Endodermal cell (in vitro differentiated cells): ENCODE results near the gene ZYX. TPM values are rescaled to one million over a fixed set of nuclear protein-coding genes. Genes with fewer than 3 reads are reported as not detected.

ENCODE experiments used
- DNase-seq: peaks from one replicate; pipeline ENCODE4 v3.0.0-alpha.2; 2017
- H3K27ac ChIP-seq: 2 replicates; pipeline ENCODE4 v1.5.1; 2013; ENCODE audit warnings: mild to moderate bottlenecking, low read depth, low read length, moderate library complexity
- H3K27me3 ChIP-seq: 2 replicates; pipeline ENCODE4 v1.6.1; 2013; ENCODE audit warnings: mild to moderate bottlenecking, low read length, moderate library complexity; ENCODE audit not compliant: insufficient read depth, control insufficient read depth, poor library complexity, severe bottlenecking
- H3K36me3 ChIP-seq: 2 replicates; pipeline ENCODE4 v1.7.0; 2013; ENCODE audit warnings: mild to moderate bottlenecking, low read length, moderate library complexity; ENCODE audit not compliant: control insufficient read depth, insufficient read depth
- H3K4me1 ChIP-seq: one replicate; pipeline ENCODE4 v1.7.0; 2013; ENCODE audit warnings: low read length; ENCODE audit not compliant: control insufficient read depth, insufficient read depth
- H3K4me3 ChIP-seq: 2 replicates; pipeline ENCODE4 v1.5.1; 2013; ENCODE audit warnings: mild to moderate bottlenecking, low read length, moderate library complexity
- H3K9ac ChIP-seq: 2 replicates; pipeline ENCODE4 v1.6.1; 2013; ENCODE audit warnings: mild to moderate bottlenecking, low read length, moderate library complexity; ENCODE audit not compliant: poor library complexity, severe bottlenecking; ENCODE audit errors: extremely low read depth
- H3K9me3 ChIP-seq: 2 replicates; pipeline ENCODE4 v1.6.1; 2013; ENCODE audit warnings: mild to moderate bottlenecking, low read length, moderate library complexity; ENCODE audit not compliant: control insufficient read depth
- H3K27ac Mint-ChIP-seq: 2 replicates; pipeline ENCODE4 v1.8.0; 2020; ENCODE audit warnings: mixed read lengths
- H3K27me3 Mint-ChIP-seq: 2 replicates; pipeline ENCODE4 v1.8.0; 2021; ENCODE audit warnings: mild to moderate bottlenecking, mixed read lengths; ENCODE audit not compliant: insufficient read depth
- H3K36me3 Mint-ChIP-seq: 2 replicates; pipeline ENCODE4 v1.8.0; 2020; ENCODE audit warnings: low read depth, mixed read lengths
- H3K4me1 Mint-ChIP-seq: 2 replicates; pipeline ENCODE4 v1.8.0; 2020; ENCODE audit warnings: mixed read lengths
- H3K4me3 Mint-ChIP-seq: 2 replicates; pipeline ENCODE4 v1.8.0; 2020; ENCODE audit warnings: mild to moderate bottlenecking, moderate library complexity, mixed read lengths
- H3K9me3 Mint-ChIP-seq: 2 replicates; pipeline ENCODE4 v1.8.0; 2020; ENCODE audit warnings: mild to moderate bottlenecking, mixed read lengths
- CTCF ChIP-seq: fragments of 200-600 bp; sonication (generic); conservative IDR thresholded peaks from 2 replicates; pipeline ENCODE4 v1.5.0; 2021; ENCODE audit warnings: antibody characterized with exemption, mild to moderate bottlenecking
- WGBS, 2 experiments: methylation state at CpG; one replicate each; pipeline versions ENCODE4 v1.1.5 to v1.1.7; 2013; ENCODE audit warnings: missing lambda C conversion rate in 2 of 2, mixed read lengths in 1 of 2; ENCODE audit not compliant: insufficient coverage in 1 of 2, insufficient read length in 1 of 2; 5-methylcytosine and 5-hydroxymethylcytosine counted together
- microRNA-seq: library from miRNA; unstranded; fragments of <30 nt; microRNA quantifications from one replicate; pipeline ENCODE4 v1.2.0, GENCODE V29; 2020; ENCODE audit warnings: borderline microRNAs expressed
- total RNA-seq, 2 donors: library from RNA; stranded (reverse); fragmentation: NEBNext Ultra II Directional in 1 of 2; extraction: Animal tissue kit (Norgen Biotek cat#: 25700) in 1 of 2; gene quantifications; 2 replicates in 1 of 2; 3 replicates in 1 of 2; pipeline ENCODE4 v1.2.1, GENCODE V29; 2021

The ZYX gene
- total RNA-seq, 2 donors from 2014 or later: 127 to 161 TPM

DNA sequence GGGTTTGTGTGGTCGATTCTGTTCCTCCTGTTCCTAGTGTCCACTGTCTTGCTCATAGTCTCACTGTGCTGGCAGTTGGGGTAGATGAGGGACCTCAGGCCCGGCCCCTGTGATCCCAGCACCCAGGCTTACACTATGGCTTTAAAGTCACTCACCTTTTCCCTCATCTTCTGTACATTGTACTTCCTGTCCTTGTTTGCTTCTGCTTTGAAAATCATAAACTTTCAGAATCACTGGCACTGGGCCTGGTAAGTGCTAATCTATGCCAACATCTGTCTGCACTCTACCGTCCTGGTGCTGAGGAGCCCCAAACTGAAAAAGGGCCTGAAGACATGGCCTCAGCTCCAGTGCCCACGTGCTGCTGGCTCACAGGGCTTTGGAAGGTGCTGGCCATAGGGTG, 56.4 kb downstream of the ZYX start:
- no peak overlapping the region for H3K4me3 ChIP-seq
- no peak for TF ChIP-seq CTCF
- H3K4me1 ChIP-seq: no peaks in the 10 kb centered on the region
- no peaks in the 10 kb centered on the region for H3K9me3 Mint-ChIP-seq
- H3K27ac Mint-ChIP-seq: no peak overlapping the region
- H3K27me3 ChIP-seq: no peaks in the 10 kb centered on the region
- DNase-seq: no peak
- H3K27ac ChIP-seq: no peak overlapping the region
- WGBS, 2 experiments: 89 to 100% methylated on average over 1 to 4 of the region's 4 CpGs
- H3K4me1 Mint-ChIP-seq: peaks cover 12% of the 10 kb centered on the region
- H3K27me3 Mint-ChIP-seq: no peaks in the 10 kb centered on the region
- no peaks in the 10 kb centered on the region for H3K36me3 Mint-ChIP-seq
- no peak overlapping the region for H3K4me3 Mint-ChIP-seq
- H3K9me3 ChIP-seq: no peaks in the 10 kb centered on the region
- H3K9ac ChIP-seq: no peak overlapping the region
- H3K36me3 ChIP-seq: no peaks in the 10 kb centered on the region

DNA sequence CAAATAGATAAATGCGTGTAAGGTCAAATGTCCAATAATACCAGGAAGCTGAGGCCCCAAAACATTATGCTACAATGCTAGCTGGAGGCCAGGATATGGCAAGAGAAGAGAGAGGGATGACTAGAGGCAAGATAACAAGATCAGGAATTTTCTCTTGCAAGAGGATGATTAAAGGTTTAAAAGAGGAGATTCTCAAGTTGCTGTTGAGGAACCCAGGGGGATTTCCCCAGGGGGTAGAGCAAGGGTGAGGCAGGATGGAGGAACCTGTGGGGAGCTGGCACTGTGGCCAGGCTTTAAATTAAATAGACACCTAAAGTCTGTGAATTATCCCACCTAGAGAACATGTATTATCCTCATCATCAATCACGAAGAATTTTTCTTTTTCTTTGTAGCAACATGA, 58.7 kb downstream of the ZYX start:
- Mint-ChIP-seq H3K4me1 (peaks cover 12% of the 10 kb centered on the region), H3K36me3 (no peaks in the 10 kb centered on the region), H3K27me3 (no peaks in the 10 kb centered on the region), H3K27ac (no peak overlapping the region), H3K4me3 (no peak overlapping the region), H3K9me3 (no peaks in the 10 kb centered on the region)
- Histone ChIP-seq H3K36me3 (no peaks in the 10 kb centered on the region), H3K4me3 (no peak overlapping the region), H3K9ac (no peak overlapping the region), H3K9me3 (no peaks in the 10 kb centered on the region), H3K27me3 (no peaks in the 10 kb centered on the region), H3K4me1 (no peaks in the 10 kb centered on the region), H3K27ac (no peak overlapping the region)
- WGBS, 2 experiments: 86 to 93% methylated on average over 1 of the region's 2 CpGs
- DNase-seq: no peak
- no peak for TF ChIP-seq CTCF

Small RNAs within 50 kb of the gene (microRNA-seq; reads per million reads assigned to microRNA genes)
- not detected for gene MIR6892

Other genes with a start within 250 kb of the ZYX start
- gene PIP, start 249.3 kb upstream of the ZYX start, total RNA-seq: not detected
- not detected for gene TAS2R39, start 197.9 kb upstream of the ZYX start, total RNA-seq
- gene TAS2R40, start 159.3 kb upstream of the ZYX start, total RNA-seq: not detected
- gene GSTK1, start 117.9 kb upstream of the ZYX start, total RNA-seq: 10 to 100 TPM; 61.1 to 75.0 TPM
- gene TMEM139, start 96.4 kb upstream of the ZYX start, total RNA-seq: 1 to 10 TPM; 1.6 to 2.3 TPM
- gene CASP2, start 93.0 kb upstream of the ZYX start, total RNA-seq: 10 to 100 TPM; 47.9 to 48.3 TPM
- under 1 TPM in 1 of 2 donors, not detected in 1; 0.53 TPM for gene CLCN1, start 65.2 kb upstream of the ZYX start, total RNA-seq
- gene FAM131B, start 18.6 kb upstream of the ZYX start, total RNA-seq: 1 to 10 TPM; 1.9 to 3.6 TPM
- gene EPHA1, start 27.5 kb downstream of the ZYX start, total RNA-seq: 100 to 1,000 TPM in 1 of 2 donors, 10 to 100 TPM in 1; 70.0 to 103 TPM
- gene TAS2R60, start 62.1 kb downstream of the ZYX start, total RNA-seq: under 1 TPM in 1 of 2 donors, not detected in 1; 0.37 TPM
- gene TAS2R41, start 96.5 kb downstream of the ZYX start, total RNA-seq: under 1 TPM in 1 of 2 donors, not detected in 1; 0.59 TPM
- 1 to 10 TPM in 1 of 2 donors, under 1 TPM in 1; 0.35 to 1.9 TPM for gene CTAGE15, start 190.5 kb downstream of the ZYX start, total RNA-seq
- gene TCAF2, start 239.6 kb downstream of the ZYX start, total RNA-seq: under 1 TPM in 1 of 2 donors, not detected in 1; 0.20 TPM